OCI-LY7 (cell line): ENCODE measurements around the gene SLIT3. TPM values are rescaled to one million over a fixed set of nuclear protein-coding genes. Genes with fewer than 3 reads are reported as not detected.

Source experiments
- BruUV-seq: library from RNA; stranded (reverse); fragments of 400-500 nt; replicated peaks from 2 replicates; lab custom pipeline; 2021; lab: Mats Ljungman, UMichigan
- CTCF ChIA-PET: fragments of 300-600 bp; sonication (Branson Sonifier 250); formaldehyde crosslinking; loops from one replicate; lab custom pipeline; 2022; ENCODE audit warnings: antibody characterized with exemption; ENCODE audit not compliant: unreplicated experiment; lab: Charles Lee
- POLR2A ChIA-PET: fragments of 300-600 bp; sonication (Branson Sonifier 250); formaldehyde crosslinking; loops from one replicate; lab custom pipeline; 2022; ENCODE audit warnings: antibody characterized with exemption; lab: Charles Lee
- DNase-seq: peaks from one replicate; pipeline ENCODE4 v3.0.0-alpha.2; 2015; ENCODE audit warnings: low spot score
- H2AFZ ChIP-seq: fragments of 200-600 bp; sonication (generic), shearing (Covaris generic); 2 replicates; pipeline ENCODE4 v1.6.1; 2014; ENCODE audit warnings: mild to moderate bottlenecking, antibody characterized with exemption, low read length, moderate library complexity
- H3K27ac ChIP-seq: fragments of 200-600 bp; sonication (generic); 2 replicates; pipeline ENCODE4 v1.5.1; 2014; ENCODE audit warnings: mixed run types, low read depth, mild to moderate bottlenecking, moderate library complexity, low read length, inconsistent platforms; ENCODE audit not compliant: poor library complexity, severe bottlenecking
- H3K36me3 ChIP-seq: fragments of 200-600 bp; sonication (generic); 2 replicates; pipeline ENCODE4 v1.6.1; 2014; ENCODE audit warnings: mild to moderate bottlenecking, antibody characterized with exemption, low read length, moderate library complexity, mixed read lengths; ENCODE audit not compliant: insufficient read depth
- H3K4me1 ChIP-seq: fragments of 200-600 bp; sonication (generic); 2 replicates; pipeline ENCODE4 v1.5.1; 2014; ENCODE audit warnings: mild to moderate bottlenecking, low read length; ENCODE audit not compliant: insufficient read depth, poor library complexity, severe bottlenecking
- H3K4me2 ChIP-seq: fragments of 200-600 bp; sonication (generic); 2 replicates; pipeline ENCODE4 v1.6.1; 2014; ENCODE audit warnings: mild to moderate bottlenecking, low read length
- H3K4me3 ChIP-seq: fragments of 200-600 bp; sonication (generic); 2 replicates; pipeline ENCODE4 v1.5.1; 2014; ENCODE audit warnings: mild to moderate bottlenecking, low read depth, low read length; ENCODE audit not compliant: poor library complexity, severe bottlenecking
- H3K79me2 ChIP-seq: fragments of 200-600 bp; sonication (generic); 2 replicates; pipeline ENCODE4 v1.6.1; 2016; ENCODE audit warnings: low read depth, mild to moderate bottlenecking, low read length, moderate library complexity, mixed read lengths; ENCODE audit not compliant: insufficient read depth
- H3K9me2 ChIP-seq: fragments of 200-600 bp; sonication (generic); 2 replicates; pipeline ENCODE4 v1.6.1; 2016; ENCODE audit warnings: mild to moderate bottlenecking, low read length, mixed read lengths; ENCODE audit not compliant: insufficient read depth
- H3K9me3 ChIP-seq: fragments of 200-600 bp; sonication (generic); 2 replicates; pipeline ENCODE4 v1.6.1; 2014; ENCODE audit warnings: mild to moderate bottlenecking, mixed run types, low read length, mixed read lengths
- H4K20me1 ChIP-seq: fragments of 200-600 bp; sonication (generic); 2 replicates; pipeline ENCODE4 v1.6.1; 2014; ENCODE audit warnings: mild to moderate bottlenecking, antibody characterized with exemption, low read length, moderate library complexity, mixed read lengths; ENCODE audit not compliant: insufficient read depth
- CTCF ChIP-seq: fragments of 200-600 bp; sonication (generic); conservative IDR thresholded peaks from 2 replicates; pipeline ENCODE4 v1.5.1; 2014; ENCODE audit warnings: mild to moderate bottlenecking, antibody characterized with exemption, low read length, moderate library complexity, mixed read lengths
- EZH2phosphoT487 ChIP-seq: fragments of 200-600 bp; sonication (generic); IDR thresholded peaks from 2 replicates; pipeline ENCODE4 v1.6.1; 2018; ENCODE audit warnings: low read depth, borderline replicate concordance, mild to moderate bottlenecking, mixed run types, antibody characterized with exemption, low read length, moderate library complexity, mixed read lengths
- intact Hi-C: fragments of 100-400 bp; cut with micrococcal nuclease; formaldehyde crosslinking; loops from one replicate; pipeline ENCODE4 v1.10.0; 2022; ENCODE audit not compliant: unreplicated experiment
- total RNA-seq, 2 experiments: library from RNA; depleted of rRNA in 1 of 2; stranded (reverse); fragments of >200 nt in 1 of 2; shearing (Covaris generic) in 1 of 2; gene quantifications; 2 replicates each; pipeline ENCODE4 v1.2.3, GENCODE V29; 2014 to 2022

SLIT3 gene
- total RNA-seq, 2 experiments from 2014 or later, result not detected

- no peaks in the 10 kb centered on the region for H3K79me2 ChIP-seq
- CTCF ChIA-PET, result interaction anchor here (0.6 kb wide), 1 partner anchor 572 kb away, joined by 3 read pairs; no protein-coding TSS in a partner anchor
- no peaks in the 10 kb centered on the region for H3K4me1 ChIP-seq
- H3K36me3 ChIP-seq, result no peaks in the 10 kb centered on the region
- H2AFZ ChIP-seq, result no peak overlapping the region
- no peak for DNase-seq
- POLR2A ChIA-PET, result no interaction called here
- no peaks in the 10 kb centered on the region for H3K9me2 ChIP-seq
- no peak overlapping the region for H3K27ac ChIP-seq
- no peak overlapping the region for H3K4me3 ChIP-seq
- TF ChIP-seq CTCF (no peak), EZH2phosphoT487 (no peak)
- H3K4me2 ChIP-seq, result no peak overlapping the region
- H3K9me3 ChIP-seq, result no peaks in the 10 kb centered on the region
- intact Hi-C loops, result no loop called here
- BruUV-seq, result no TSS peak
- H4K20me1 ChIP-seq, result no peaks in the 10 kb centered on the region
These were observed 649.3 kb downstream of the SLIT3 start for GRCh38 chr5:168651648-168652047.

- no peak overlapping the region for H3K4me3 ChIP-seq
- no peaks in the 10 kb centered on the region for H3K79me2 ChIP-seq
- TF ChIP-seq CTCF, result no peak
- TF ChIP-seq EZH2phosphoT487, result no peak
- no peak for DNase-seq
- no peaks in the 10 kb centered on the region for H3K9me3 ChIP-seq
- no peaks in the 10 kb centered on the region for H4K20me1 ChIP-seq
- ChIA-PET CTCF (no interaction called here), POLR2A (interaction anchor here (1.1 kb wide), 1 partner anchor 16 kb away, joined by 3 read pairs; no protein-coding TSS in a partner anchor)
- H3K27ac ChIP-seq, result no peak overlapping the region
- no peak overlapping the region for H2AFZ ChIP-seq
- no peaks in the 10 kb centered on the region for H3K4me1 ChIP-seq
- BruUV-seq, result no TSS peak
- no peaks in the 10 kb centered on the region for H3K36me3 ChIP-seq
- intact Hi-C loops, result no loop called here
- H3K9me2 ChIP-seq, result no peaks in the 10 kb centered on the region
- no peak overlapping the region for H3K4me2 ChIP-seq
These were observed 651.6 kb downstream of the SLIT3 start for GRCh38 chr5:168649306-168649705.

GRCh38 chr5:168648576-168648975, 652.4 kb downstream of the SLIT3 start:
- no peak overlapping the region for H3K27ac ChIP-seq
- no peaks in the 10 kb centered on the region for H3K9me3 ChIP-seq
- ChIA-PET CTCF (no interaction called here), POLR2A (interaction anchor here (0.6 to 1.6 kb wide), 5 partner anchors 8 to 127 kb away, joined by 3 to 6 read pairs (median 4); no protein-coding TSS in a partner anchor)
- no peaks in the 10 kb centered on the region for H3K79me2 ChIP-seq
- no peak for DNase-seq
- no peaks in the 10 kb centered on the region for H4K20me1 ChIP-seq
- no peak overlapping the region for H3K4me3 ChIP-seq
- intact Hi-C loops, result no loop called here
- BruUV-seq, result no TSS peak
- no peak overlapping the region for H2AFZ ChIP-seq
- H3K9me2 ChIP-seq, result no peaks in the 10 kb centered on the region
- no peak overlapping the region for H3K4me2 ChIP-seq
- H3K4me1 ChIP-seq, result no peaks in the 10 kb centered on the region
- H3K36me3 ChIP-seq, result no peaks in the 10 kb centered on the region
- no peak for TF ChIP-seq EZH2phosphoT487
- no peak for TF ChIP-seq CTCF
